Stimulated activated CD4-positive, alpha-beta T cell treated with anti-CD3 and anti-CD28 coated beads, Interleukin-2, amount 100 ng/mL, for 4 hours (primary cell): ENCODE measurements around the gene ICAM4.
"Not testable (repeated sequence)": the region's sequence is repeated elsewhere in the genome, so short reads cannot be mapped to it uniquely, and the experiment has no call there.

Experiments
- DNase-seq: peaks from one replicate; pipeline ENCODE4 v3.0.0-alpha.2; 2020; ENCODE audit warnings: low read depth

The ICAM4 gene

DNA sequence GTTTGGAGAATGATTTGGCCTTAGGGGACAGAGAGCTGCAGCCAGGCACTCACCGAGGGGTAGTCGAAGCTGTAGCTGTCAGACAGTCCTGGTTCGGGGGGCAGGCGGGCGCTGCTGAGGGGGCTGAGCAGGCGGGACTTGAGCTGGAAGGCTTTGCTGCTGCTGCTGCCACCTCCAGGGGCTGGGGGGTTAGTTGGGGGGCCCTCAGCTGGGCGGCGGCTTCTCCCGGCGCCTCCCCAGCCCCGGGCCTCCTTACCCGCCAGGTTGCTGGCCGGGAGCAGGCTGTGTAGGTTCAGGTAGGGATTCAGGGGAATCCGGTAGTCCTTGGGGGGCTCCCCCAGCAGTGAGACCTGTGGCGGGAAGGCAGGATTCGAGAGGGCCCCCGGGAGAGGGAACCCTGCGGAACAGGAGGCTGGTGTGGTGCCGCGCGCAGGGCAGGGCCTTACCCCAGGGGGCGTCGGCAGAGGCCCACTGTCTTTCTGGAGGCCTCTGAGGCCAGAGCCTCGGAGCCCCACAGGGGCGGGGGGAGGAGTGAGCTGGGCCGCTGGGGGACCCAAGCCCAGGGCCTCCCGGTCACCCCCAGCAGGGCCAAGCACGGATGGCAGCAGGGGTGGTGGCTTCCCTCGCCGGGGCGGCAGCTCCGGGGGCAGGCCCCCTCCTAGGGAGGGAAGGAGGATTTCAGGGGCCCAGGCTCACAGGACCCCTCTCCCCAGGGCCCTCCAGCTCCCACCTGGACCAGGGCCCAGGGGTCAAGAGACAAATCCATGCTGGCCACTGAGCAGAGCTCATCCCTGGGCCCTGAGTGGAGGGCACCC lies 34.1 kb downstream of the ICAM4 start:
- no peak for DNase-seq

DNA sequence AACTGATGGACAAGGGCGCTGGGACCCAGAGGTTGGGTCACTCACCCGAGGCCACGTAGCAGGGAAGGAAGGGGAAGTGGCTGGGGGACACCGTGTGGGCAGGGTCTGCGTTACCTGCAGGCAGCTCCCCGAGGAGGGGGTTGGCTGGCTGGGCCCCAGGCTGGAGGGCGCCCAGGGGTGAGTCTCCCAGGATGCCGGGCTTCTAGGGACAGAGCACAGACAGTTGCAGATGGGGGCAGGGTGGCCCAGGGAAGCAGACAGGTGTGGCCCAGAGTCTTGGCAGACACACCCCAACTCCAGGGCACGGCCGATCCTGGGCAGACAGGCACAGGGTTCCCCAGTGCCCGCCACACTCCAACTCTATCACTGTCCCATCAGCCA lies 34.7 kb downstream of the ICAM4 start:
- no peak for DNase-seq

DNA sequence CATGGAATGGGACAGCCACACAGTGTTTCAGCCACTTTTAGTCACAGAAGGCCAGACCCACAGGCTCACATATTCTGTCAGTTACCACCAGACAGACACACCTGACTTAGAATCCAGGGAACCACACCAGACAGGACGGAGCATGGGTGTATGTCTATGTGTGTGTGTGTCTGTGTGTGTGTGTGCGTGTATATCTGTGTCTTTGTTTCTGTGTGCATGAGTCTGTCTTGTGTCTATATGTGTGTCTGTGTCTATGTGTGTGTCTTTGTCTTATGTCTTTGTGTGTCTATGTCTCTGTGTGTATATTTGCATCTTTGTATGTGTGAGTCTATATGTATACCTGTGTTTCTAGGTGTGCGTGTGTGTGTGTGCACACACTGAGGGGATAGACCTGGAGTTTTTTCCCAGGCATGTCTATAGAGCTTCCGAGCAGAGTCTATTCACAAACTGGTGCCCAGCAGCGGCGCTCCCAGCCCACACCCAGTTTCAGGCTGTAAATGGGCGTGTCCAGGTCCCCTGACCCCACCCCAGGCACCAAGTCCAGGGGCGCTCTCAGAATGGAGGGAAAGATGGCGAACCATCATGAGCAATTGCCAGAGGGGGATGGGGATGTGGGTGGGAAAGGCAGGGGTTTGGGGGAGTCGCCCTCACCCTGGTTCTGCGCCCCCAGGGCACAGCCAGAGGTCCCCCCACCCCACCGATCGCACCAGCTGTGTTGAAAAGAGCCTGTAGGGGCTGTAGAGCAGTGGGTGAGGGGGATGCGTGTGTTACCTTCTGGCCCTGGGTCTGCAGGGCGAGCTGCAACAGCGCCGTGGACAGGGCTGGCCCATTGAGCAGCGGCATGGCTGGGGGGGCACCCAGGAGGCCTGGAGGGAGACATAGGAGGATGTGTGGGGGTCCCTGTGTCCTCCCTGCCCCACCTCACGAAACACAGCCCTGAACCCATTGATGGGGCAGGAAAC lies 35.4 kb downstream of the ICAM4 start:
- DNase-seq = no peak

DNA sequence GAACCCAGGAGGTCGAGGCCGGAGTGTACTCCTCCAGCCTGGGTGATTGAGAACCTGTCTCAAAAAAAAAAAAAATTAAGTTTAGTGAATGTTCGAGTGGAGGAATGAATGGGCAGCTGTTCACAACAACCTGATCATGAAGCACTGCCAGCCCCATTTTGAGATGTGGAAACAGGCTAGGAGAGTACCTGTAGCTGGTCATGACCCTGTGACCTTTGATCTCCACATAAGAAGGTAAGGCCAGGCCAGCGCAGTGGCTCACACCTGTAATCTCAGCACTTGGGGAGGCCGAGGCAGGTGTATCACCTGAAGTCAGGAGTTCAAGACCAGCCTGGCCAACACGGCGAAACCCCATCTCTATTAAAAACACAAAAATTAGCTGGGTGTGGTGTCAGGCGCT lies 39.0 kb downstream of the ICAM4 start:
- DNase-seq = no peak

DNA sequence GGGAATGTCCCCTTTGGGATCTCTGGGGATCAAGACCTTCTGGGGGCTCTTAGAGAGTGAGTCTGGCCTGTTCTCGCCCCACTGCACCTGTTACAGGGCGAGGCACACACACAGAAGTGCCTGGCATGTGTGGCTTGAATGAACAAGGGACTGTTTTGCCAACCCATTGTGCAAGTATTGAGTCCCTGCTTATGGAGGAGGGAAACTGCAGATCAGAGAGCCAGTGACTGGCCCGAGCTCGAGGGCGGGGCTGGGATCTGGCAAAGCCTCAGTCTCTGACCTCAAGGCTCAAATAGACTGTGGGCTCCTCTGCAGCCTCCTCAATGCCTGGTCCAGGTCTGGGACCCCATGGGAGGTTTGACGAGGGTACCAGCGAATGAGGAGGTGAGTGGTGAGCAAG lies 41.0 kb downstream of the ICAM4 start:
- DNase-seq = no peak

DNA sequence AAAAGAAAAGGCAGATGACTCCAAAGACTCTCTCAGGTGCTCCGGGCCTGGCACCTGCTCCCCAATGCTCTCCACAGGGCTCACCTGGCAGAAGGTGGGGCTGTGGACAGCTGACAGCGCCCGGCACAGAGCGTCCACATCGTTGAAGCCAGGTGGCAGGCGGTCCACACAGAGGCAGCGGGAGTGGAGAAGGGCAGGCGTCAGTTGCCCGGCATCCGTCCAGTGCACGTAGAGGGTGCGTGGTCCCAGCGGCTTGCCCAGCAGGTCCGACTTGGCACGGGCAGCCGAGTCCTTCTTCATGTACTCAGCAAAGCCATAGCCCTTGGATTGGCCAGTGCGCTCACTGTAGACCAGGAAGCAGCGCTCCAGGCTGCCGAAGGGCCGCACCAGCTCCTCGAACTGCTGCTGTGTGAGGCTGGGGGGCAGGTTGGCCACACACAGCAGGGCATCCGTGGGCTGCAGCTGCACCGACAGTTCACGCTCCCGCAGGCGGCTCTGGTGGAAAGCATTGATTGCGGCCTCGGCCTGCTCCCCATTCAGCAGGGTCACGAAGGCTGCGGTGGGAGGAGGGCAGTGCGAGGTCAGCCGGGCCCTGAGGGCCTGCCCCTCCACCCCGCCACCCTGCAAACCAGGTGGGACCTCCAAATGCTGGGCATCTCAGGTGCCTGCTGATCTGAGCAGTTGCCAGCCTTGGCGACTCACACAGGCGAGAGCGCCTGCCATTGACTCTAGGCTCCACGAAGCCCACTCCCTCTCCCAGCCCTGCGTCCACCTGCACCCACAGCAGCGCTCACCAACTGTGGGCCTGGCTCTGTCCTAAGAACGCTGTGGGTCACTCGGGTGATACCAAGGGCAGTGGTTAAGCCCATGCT lies 42.0 kb downstream of the ICAM4 start:
- DNase-seq = no peak

DNA sequence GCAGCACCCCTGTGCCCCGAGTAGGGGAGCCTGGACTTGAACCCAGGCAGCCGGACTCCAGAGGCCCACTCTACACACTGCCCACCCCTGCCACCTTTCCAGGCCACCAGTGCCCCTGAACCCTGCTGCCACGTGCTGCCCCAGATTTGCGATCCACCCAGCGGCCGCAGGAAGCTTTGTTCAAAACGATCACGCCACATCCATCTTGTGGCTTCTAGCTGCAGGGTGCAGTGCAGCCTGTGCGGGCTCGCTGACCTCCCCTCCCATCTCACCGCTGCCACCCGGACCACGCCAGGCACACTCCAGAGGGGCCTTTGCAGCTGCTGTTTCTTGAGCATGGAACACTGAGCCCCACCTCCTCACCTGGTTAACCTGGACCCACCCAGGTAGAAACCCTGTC lies 42.8 kb downstream of the ICAM4 start:
- no peak for DNase-seq

DNA sequence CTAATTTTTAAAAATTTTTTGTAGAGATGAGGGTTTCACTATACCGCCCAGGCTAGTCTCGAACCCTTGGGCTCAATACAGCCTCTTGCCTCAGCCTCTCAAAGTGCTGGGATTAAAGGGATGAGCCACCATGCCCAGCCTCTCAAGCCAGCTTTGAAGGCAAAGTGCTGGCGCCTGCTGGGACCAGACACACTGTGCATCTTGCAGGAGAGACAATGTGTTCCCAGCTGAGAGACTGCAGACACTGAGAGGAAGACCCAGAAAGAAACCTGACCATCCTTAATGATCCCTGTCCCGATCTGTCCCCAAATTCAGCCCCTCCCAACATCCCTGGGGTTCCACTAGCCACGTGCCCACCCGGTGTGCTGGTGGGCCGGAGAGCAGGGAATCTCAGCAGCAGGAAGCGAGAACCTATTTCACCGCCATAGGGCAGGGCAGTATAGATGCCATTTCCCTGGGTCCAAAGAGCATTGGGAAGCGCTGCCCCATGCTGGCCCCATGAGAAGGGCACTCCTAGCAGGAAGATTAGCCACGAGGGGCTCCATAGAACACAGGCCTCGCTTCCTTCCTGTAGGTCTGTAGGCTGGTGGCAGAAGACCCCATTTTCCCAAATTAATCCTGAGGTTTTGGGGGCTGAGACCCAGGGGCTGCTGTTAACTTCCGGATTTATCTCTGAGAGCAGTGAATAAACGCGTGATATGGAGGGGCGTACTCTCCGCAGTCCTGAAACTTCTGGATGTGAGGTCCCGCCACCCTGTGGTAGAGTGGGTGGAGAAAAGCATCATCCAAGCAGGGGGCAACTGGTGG lies 45.6 kb downstream of the ICAM4 start:
- no peak for DNase-seq

DNA sequence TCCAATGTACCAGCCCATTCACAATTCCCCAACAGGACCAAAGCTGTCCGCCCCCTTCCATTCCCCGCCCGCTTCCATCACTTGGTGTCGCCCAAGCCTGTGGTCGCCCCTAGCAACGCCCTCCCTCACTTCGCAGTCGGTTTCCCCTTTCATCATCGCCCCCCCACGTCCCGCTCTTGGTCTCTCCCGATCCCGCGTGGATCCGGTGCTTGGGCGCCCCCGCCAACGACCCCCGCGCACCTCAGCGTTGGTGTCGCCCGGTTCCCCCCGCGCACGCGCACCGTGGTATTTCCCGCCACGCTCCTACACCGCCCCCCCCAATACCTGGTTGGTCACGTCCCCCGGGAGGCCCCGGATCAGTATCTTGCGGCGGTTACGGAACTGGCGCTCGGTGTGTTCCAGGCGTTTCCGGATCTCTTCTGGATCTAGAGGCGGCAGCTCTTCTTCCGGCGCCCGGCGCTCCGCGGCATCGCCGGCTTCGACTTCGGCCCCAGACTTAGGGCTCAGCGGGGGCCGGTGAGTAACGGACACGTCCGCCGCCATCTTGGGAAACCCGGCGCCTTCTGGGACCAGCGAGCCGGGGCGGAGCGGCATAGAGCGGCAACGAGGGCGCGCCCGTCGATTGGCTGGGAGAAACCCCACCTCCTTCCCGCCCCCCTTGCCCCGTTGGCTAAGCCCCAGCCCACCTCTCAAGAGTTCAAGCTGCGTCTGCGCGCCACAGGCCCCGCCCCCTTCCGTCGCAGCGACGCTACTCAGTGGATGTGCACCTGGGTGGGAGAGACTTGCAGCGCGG lies 46.4 kb downstream of the ICAM4 start, which contains the start of gene RAVER1:
Gene RAVER1 (minus strand): TSS at position 565 of the 793 bp plus-strand sequence. CDS start 22 bp downstream, at position 543.
- DNase-seq = peak; percentile 98

DNA sequence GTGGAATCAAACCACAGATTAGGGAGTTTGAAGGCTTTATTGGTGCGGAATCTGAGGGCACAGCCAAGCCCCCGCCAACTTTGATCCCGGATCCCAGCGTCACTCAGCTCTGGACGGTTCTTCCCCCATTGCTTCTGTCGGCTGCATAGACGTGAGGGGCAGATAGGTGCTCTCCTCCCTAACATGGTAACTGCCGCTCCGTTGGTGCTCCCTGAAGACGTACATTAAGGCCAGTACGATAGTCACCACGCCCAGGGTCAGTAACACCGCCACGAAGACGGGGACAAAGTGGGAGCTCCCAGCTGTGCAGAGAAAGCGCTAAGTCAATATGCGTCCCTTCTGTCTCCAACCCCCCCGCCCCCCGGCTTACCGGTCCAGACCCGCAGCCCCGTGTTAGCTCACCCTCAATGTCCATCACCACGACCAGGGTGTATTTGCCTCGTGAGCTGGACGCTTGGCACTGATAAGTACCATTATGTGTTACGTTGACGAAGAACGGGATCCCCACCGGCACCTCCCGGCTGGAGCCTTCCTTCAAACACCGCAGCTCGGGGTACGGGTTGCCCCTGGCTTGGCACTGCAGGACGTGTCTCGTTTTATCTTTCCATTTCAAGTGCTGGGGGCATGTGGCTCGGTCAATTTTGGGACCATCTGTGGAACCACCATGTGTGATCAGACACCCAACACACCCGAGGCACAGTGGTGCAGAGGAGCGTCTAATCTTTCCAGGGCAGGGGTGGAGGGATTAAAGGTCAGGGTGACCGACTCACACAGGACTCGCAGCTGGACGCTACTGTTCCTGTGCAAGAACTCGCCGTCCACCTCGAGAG lies 47.2 kb downstream of the ICAM4 start:
- no peak for DNase-seq

DNA sequence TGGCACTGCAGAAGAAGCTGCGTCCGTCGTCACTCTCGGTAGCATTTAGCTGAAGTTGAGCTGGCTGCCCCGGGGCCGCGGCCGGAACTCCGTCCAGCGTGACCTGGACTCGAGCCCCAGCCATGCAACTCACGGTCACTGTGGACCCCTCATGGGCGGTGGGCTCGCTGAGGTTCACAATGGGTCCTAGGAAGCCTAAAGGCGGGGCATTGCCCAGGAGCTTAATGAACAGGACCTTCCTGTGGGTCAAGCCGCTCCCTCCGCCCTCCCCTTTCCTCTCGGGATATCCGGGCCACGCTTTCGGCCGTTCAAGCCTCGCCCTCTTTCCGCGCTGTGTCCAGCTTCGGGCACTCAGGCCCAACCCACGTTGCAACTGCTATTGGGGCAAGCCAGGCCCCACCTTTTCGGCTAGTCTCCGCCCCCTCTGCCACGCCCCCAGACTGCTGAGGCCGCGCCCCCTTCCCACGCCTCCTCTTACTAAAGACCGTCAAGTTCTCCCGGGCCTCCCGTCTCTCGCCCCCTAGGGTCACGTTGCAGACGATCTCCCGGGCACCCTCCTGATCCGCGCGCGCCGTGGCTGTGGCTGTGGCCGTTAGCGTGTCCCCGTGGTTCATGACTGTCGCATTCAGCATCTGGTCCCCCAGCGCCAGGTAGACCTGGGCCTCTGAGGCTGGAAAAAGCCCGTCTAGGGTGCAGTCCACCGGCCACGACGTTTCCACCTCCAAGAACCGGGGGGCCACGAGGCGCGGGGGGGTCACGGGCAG lies 48.0 kb downstream of the ICAM4 start:
- no peak for DNase-seq

DNA sequence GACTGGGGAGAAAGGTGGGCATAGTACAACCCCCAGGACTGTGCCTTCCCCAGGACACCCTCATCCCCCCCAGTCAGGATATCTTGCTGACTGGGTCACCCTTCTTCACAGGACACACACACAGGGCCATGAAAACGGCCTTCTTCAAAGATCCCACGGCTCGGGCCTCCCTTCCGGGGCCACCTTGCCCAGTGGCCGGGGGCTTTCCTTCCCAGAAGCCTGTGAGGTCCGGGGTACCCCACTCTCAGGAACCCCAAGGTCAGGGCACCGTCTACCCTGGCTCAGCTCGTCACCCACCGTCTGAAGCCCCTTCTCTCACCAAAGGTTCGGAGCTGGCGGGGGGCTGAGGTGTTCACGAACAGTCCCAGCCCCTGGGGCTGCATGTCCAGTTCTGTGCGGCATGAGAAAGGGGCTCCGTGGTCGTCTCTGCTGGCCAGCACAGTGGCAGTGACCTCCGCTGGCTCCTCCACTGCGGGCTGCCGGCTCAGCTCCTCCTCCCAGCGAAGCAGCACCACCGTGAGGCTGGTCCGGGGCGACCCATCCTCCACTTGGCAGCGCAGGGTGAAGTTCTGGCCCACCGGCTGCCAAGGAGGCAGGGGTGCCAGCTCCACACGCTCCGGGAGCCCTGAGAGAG lies 48.7 kb downstream of the ICAM4 start:
- no peak for DNase-seq

DNA sequence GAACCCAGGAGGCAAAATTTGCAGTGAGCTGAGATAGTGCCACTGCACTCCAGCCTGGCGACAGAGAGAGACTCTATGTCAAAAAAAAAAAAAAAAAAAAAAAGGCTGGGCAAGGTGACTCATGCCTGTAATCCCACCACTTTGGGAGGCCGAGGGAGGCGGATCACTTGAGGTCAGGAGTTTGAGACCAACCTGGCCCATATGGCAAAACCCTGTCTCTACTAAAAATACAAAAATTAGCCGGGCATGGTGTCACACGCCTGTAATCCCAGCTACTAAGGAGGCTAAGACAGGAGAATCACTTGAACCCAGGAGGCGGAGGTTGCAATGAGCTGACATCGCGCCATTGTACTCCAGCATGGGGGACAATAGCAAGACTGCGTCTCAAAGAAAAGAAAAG lies 50.0 kb downstream of the ICAM4 start:
- not testable (repeated sequence) for DNase-seq
